Epithelial cell of esophagus (primary cell): ENCODE data around the gene TOR1AIP2.

Experiments
- DNase-seq: peaks from one replicate; pipeline ENCODE4 v3.0.0; 2010; ENCODE audit warnings: low read depth
- H3K4me3 ChIP-seq: 2 replicates; pipeline ENCODE4 v1.5.1; 2011; ENCODE audit warnings: mild to moderate bottlenecking, low read length, control low read depth
- CTCF ChIP-seq: IDR thresholded peaks from 2 replicates; pipeline ENCODE4 v1.5.1; 2011; ENCODE audit warnings: low read depth, mild to moderate bottlenecking, low read length, control low read depth, inconsistent platforms; ENCODE audit not compliant: insufficient read depth; ENCODE audit errors: missing control alignments

TOR1AIP2 gene

GRCh38 chr1:179798213-179798863 lies 79.3 kb downstream of the TOR1AIP2 start:
- TF ChIP-seq CTCF = no peak
- DNase-seq = no peak

GRCh38 chr1:179794669-179795068 lies 82.9 kb downstream of the TOR1AIP2 start:
- no peak for TF ChIP-seq CTCF
- no peak for DNase-seq
- H3K4me3 ChIP-seq = no peak overlapping the region

More at GRCh38 chr1:179798213-179798863, 79.3 kb downstream of the TOR1AIP2 start:
- no peak overlapping the region for H3K4me3 ChIP-seq

- TF ChIP-seq CTCF = no peak
- no peak overlapping the region for H3K4me3 ChIP-seq
- DNase-seq = no peak
Observed at GRCh38 chr1:179794146-179794545, 83.5 kb downstream of the TOR1AIP2 start.

- H3K4me3 ChIP-seq = no peak overlapping the region
- no peak for TF ChIP-seq CTCF
- no peak for DNase-seq
Observed at GRCh38 chr1:179793281-179793680, 84.3 kb downstream of the TOR1AIP2 start.
